ENCODE measurements around the gene ARID1B.

DNA sequence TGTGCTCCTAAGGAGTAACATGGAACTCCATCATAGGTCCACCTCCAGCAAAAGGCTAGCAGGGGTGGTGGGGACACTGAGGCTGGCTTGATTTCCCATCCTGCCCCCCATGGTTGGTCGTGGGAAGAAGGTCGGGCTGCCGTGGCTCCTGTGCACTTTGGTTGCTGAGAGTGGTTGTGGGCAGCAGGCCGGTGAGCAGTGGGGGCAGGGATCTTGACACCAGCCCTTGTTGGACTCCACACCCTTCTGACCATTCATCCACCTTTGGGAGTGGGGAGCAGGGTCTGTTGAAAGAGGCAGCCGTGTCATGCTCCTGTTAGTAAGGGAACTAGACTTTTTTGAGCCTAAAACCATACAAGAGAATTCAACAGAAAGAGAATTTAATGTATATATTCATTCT lies 175.2 kb downstream of the ARID1B start:
- TF ChIP-seq, protein P1, sequence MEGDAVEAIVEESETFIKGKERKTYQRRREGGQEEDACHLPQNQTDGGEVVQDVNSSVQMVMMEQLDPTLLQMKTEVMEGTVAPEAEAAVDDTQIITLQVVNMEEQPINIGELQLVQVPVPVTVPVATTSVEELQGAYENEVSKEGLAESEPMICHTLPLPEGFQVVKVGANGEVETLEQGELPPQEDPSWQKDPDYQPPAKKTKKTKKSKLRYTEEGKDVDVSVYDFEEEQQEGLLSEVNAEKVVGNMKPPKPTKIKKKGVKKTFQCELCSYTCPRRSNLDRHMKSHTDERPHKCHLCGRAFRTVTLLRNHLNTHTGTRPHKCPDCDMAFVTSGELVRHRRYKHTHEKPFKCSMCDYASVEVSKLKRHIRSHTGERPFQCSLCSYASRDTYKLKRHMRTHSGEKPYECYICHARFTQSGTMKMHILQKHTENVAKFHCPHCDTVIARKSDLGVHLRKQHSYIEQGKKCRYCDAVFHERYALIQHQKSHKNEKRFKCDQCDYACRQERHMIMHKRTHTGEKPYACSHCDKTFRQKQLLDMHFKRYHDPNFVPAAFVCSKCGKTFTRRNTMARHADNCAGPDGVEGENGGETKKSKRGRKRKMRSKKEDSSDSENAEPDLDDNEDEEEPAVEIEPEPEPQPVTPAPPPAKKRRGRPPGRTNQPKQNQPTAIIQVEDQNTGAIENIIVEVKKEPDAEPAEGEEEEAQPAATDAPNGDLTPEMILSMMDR (conservative IDR thresholded peaks at IDR 0.05; ENCODE audit: low read depth, low read length) = no peak
- TF ChIP-seq EZH2phosphoT487 (IDR thresholded peaks at IDR 0.05; ENCODE audit: borderline replicate concordance, low read length) (no peak), EZH2 (IDR thresholded peaks at IDR 0.05; ENCODE audit: low read length, unreplicated experiment) (no peak)
